ENCODE measurements around the gene LAMA2.

Gene LAMA2

DNA sequence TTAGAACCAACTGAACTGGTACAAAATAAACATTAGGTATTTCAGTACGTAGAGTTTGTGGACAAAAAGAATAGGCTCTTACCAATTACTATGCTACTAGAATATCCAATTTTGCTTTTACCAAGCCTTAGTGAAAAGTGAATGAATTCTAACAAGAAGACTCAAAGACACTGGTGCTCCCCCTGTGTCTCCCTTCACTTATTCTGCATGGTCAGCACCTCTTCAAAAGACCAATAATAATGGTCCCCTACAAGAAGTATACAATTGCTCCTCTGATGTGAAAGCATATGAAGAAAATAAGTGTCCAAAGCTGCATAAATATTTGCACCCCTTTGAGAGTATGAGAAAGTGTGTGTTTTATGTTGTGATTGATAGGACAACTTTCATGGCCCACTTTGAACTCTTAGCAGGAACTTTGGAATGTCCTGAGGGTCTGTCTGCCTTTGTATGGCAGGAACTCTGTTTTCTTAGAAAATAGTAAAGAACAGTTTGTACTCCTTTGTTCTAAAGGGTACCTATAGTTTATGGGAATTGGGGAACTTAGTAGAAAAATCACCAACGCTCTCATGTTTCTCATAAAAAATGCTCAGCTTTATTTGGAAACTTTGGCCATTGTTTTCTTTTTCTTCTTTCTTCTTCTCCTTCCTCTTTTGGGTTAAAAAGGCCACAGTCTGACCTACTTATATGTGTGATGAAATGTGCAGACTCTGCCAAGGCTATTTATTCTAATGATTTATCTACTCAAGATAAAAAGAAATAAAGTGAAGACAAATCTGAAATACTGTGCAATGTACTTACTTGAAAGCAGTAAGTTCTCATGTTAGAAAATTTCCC lies 352.4 kb downstream of the LAMA2 start:
- DNase-seq = no peak

- no peak for DNase-seq
Observed at GRCh38 chr6:129236001-129236517, 353.1 kb downstream of the LAMA2 start.

DNA sequence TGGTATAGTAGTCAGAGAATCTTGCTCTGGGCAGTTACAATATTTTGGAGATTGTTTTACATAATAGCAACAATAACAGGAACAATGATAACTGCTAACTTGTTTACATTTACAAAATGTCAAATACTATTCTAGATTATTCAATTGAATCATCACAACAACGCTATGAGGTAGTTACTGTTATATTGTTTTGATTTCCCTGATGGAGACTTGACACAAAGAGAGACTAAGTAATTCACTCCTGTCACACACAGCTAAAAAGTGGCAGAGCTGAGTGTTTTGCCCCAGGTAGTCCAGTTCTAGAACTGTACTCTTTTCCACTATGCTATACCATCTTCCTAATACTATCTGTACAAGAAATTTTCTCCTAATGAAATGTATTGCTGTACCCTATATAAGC lies 356.1 kb downstream of the LAMA2 start:
- no peak for DNase-seq

DNA sequence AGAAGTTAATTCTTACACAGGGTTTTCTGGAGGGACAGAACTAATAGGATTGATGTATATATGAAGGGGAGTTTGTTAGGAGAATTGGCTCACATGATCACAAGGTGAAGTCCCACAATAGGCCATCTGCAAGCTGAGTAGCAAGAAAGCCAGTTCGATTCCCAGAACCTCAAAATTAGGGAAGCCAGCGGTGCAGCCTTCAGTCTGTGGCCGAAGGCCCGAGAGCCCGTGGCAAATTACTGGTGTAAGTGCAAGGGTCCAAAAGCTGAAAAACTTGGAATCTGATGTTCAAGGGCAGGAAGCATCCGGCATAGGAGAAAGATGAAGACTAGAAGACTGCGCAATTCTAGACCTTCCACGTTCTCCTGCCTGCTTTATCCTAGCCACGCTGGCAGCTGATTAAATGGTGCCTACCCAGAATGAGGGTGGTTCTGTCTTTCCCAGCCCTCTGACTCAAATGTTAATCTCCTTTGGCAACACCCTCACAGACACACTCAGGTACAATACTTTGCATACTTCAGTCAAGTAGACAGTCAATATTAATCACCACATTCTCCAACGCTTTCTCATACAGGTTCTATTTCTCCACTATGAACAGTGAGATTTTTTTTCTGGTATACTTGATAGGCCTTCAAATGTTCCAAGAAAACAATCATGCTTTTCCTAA lies 357.0 kb downstream of the LAMA2 start:
- no peak for DNase-seq

GRCh38 chr6:129240492-129240853 lies 357.5 kb downstream of the LAMA2 start:
- no peak for DNase-seq

DNA sequence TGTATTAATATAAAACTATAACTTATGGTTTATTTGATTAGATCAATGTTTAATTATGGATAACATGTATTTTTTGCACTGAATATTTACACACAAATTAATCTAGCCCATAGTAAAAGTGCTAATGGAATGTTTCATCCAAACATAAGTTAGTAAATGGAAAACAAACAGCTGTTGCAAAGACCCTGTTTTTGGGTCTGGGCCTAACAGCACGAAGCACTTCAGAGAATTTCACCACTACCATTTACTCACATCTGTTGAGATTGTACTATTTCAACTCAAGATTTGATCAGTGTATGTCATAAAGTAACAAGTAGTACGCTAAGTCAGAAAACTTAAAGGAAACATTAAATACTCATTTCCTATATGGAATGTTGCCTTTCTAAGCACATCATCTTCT lies 359.6 kb downstream of the LAMA2 start:
- DNase-seq = no peak

GRCh38 chr6:129243377-129243776 lies 360.4 kb downstream of the LAMA2 start:
- DNase-seq = no peak

GRCh38 chr6:129248946-129249345 lies 366.0 kb downstream of the LAMA2 start:
- DNase-seq = no peak

GRCh38 chr6:129251669-129252376 lies 368.9 kb downstream of the LAMA2 start:
- DNase-seq = peak; percentile 18

- no peak for DNase-seq
Observed at GRCh38 chr6:129252377-129253071, 369.6 kb downstream of the LAMA2 start.

DNA sequence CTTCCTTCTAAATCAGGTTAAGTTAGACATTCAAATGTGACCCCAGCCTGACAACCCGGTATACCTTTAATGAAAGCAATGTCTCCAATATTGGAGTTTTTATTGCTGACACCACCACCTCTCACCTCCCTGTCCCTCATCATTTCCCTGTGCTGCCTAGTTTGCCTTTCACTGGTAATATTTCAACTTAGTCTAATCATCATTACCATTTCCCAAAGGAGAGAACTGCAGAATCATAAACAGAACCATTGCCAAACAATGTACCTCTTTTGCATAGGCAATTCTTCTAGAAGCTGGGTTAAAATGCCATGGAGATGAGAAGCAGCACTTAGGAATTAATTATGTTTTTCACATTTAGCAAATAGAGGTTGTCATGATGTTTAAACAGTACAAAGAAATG lies 370.3 kb downstream of the LAMA2 start:
- no peak for DNase-seq

DNA sequence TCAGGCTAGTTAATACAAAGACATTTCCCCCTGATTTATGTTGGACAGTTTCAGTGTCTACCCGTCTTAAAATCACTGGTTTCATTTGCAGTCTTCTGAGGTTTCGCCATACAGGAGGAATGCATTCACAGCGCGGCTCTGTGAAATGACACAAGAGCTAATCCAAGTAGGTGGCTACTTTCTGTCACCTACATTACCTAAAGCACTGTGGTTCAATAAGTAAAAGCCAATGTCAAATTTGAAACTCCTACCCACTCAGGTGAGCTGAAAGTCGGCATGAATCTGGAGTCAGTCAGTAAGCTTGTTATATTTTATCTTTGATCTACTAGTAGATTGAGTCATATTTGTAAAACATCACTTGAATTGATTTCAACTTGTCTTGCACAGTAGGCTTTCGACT lies 370.8 kb downstream of the LAMA2 start:
- DNase-seq = no peak

- no peak for DNase-seq
Observed at GRCh38 chr6:129257196-129257595, 374.3 kb downstream of the LAMA2 start.

DNA sequence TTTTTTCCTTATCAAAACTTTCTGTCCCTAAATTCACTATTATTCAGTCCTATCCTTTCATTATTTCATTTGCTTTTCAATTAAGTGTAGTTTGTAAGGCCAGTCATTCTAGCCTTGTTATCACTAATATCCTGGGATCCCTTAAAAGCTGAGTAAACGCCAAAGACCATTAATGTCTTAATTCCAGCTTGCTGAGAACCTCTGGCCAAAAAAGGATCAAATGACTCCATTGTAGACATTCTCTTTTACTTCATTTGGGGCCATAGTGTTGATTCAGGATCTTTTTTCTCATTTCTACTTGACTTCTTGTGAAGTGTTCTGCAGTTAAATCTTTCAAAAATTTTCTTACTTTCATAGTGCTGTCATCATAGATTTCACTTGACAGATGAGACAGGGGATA lies 379.7 kb downstream of the LAMA2 start:
- DNase-seq = no peak

- no peak for DNase-seq
Observed at GRCh38 chr6:129263176-129263575, 380.2 kb downstream of the LAMA2 start.

DNA sequence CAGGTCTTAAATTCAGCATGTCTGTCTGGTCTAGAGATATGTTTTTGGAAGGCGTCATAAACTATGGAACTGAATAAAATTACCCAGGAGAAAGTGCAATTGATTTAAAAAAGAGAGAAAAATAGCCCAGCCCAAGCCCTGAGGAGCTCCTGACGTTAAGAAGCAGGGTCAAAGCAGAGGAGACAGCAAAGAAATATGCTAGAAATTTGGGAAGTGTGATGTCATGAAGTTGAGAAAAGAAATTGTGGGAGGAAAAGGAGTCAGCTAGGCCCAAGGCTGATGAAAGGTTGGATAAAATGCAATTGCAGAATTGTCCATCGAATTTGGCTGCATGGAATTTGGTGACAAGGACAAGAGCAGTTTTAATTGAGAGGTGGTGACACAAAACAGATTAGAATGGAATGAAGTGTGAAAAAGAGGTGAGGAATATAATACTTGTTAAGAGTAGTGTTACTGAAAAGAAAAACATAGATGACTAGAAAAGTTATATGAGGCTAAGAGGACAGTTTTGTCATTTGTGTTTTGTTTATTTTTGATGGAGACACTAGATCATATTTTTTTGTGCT lies 381.6 kb downstream of the LAMA2 start:
- DNase-seq = no peak

DNA sequence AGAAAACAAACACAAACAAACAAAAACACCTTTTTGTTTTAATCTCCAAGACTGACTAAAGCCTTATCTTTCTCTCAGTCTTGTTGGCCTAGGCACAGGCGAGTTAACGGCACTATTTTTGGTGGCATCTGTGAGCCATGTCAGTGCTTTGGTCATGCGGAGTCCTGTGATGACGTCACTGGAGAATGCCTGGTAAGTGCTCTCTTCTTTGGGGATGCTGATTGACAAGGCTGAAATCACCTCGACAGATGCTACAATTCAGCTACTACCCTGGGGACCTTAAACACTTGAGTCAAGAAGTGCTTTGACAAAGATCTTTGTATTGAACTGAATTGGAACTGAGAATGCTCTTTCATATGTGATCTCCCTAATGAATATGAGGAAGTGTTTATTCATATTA lies 384.1 kb downstream of the LAMA2 start:
- DNase-seq = no peak

- no peak for DNase-seq
Observed at GRCh38 chr6:129269076-129269475, 386.1 kb downstream of the LAMA2 start.

- DNase-seq = no peak
Observed at GRCh38 chr6:129269891-129270290, 387.0 kb downstream of the LAMA2 start.

GRCh38 chr6:129270450-129270849 lies 387.5 kb downstream of the LAMA2 start:
- DNase-seq = no peak

DNA sequence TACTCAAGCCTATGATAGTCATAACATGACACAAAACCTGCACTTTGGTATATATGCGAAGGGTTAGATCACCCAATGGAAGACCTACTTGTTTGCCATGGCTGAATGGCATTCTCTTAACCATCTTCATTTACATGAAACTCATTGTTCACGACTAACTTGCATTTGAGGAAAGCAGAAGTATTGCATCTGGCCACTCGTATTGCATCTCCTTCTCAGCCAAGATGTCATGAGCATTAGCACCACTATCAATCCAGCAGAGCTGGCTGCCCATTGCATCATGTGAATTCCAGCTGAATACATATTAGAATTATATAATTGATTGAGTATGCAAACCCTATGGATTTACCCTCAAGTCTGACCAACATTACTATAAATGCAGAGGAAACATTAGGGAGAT lies 390.2 kb downstream of the LAMA2 start:
- DNase-seq = no peak

- DNase-seq = no peak
Observed at GRCh38 chr6:129276461-129276860, 393.5 kb downstream of the LAMA2 start.

DNA sequence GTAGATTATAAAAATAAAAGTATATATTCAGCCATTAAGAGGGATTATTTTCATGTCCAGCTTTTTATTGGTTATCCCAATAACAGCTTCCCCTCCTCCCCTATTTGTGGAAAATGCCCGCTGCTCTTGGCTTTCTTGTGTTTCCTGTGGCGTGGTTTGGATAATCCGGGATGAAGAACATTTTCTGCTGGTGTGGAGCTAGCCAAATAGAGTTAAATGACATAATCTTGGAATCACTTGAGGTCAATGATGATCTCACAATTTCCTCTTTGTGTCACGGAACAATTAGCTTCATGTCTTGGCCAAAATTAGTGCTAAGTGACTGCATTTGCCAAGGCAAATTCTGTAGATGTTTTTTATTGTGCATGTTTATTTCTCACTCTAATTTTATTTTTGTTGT lies 394.0 kb downstream of the LAMA2 start:
- no peak for DNase-seq

All from NCI-H1048 (cell line).